CD8-positive, alpha-beta memory T cell (primary cell): Measurements from ENCODE around the gene AKR1C4. TPM values are rescaled to one million over a fixed set of nuclear protein-coding genes. Genes with fewer than 3 reads are reported as not detected.
A peak's percentile ranks its signal among the peaks of the same experiment; 100 is the strongest.

Experiments
- CTCF ChIA-PET: fragments of 350-600 bp; sonication (Branson Sonifier 250); formaldehyde crosslinking; loops from one replicate; lab custom pipeline; 2021; ENCODE audit warnings: antibody characterized with exemption; lab: Charles Lee
- POLR2A ChIA-PET: fragments of 350-600 bp; sonication (Branson Sonifier 250); formaldehyde crosslinking; loops from one replicate; lab custom pipeline; 2021; ENCODE audit warnings: antibody characterized with exemption; lab: Charles Lee
- DNase-seq, 5 donors: peaks; one replicate each; pipeline versions ENCODE4 v3.0.0 to v3.0.0-alpha.2; 2020 to 2022; ENCODE audit warnings: mixed read lengths in 1 of 5
- H3K27ac ChIP-seq: one replicate; pipeline ENCODE4 v1.7.0; 2013; ENCODE audit warnings: low read depth, mild to moderate bottlenecking, low read length, moderate library complexity
- H3K27me3 ChIP-seq: 2 replicates; pipeline ENCODE4 v1.7.0; 2013; ENCODE audit warnings: low read length, mild to moderate bottlenecking; ENCODE audit not compliant: insufficient read depth, poor library complexity, severe bottlenecking
- H3K36me3 ChIP-seq: 2 replicates; pipeline ENCODE4 v1.7.0; 2013; ENCODE audit warnings: mild to moderate bottlenecking, low read length, moderate library complexity; ENCODE audit not compliant: insufficient read depth
- H3K4me1 ChIP-seq: 2 replicates; pipeline ENCODE4 v1.7.0; 2013; ENCODE audit warnings: mild to moderate bottlenecking, low read length, moderate library complexity; ENCODE audit not compliant: insufficient read depth
- H3K4me3 ChIP-seq: 2 replicates; pipeline ENCODE4 v1.7.0; 2013; ENCODE audit warnings: mild to moderate bottlenecking, low read length
- H3K9me3 ChIP-seq: 2 replicates; pipeline ENCODE4 v1.7.0; 2013; ENCODE audit warnings: mild to moderate bottlenecking, low read length
- H3K27ac Mint-ChIP-seq, 8 donors: one replicate each; pipeline ENCODE4 v1.8.0; 2020 to 2021; ENCODE audit warnings: mixed read lengths in 8 of 8, mild to moderate bottlenecking in 6 of 8, inconsistent platforms in 3 of 8, moderate library complexity in 3 of 8
- H3K27me3 Mint-ChIP-seq, 2 donors: one replicate each; pipeline ENCODE4 v1.8.0; 2020 to 2021; ENCODE audit warnings: mixed read lengths in 2 of 2, mild to moderate bottlenecking in 1 of 2, moderate library complexity in 1 of 2
- H3K36me3 Mint-ChIP-seq, 3 donors: one replicate each; pipeline ENCODE4 v1.8.0; 2020 to 2021; ENCODE audit warnings: mixed read lengths in 3 of 3, inconsistent platforms in 1 of 3, mild to moderate bottlenecking in 1 of 3
- H3K4me1 Mint-ChIP-seq, 3 donors: one replicate each; pipeline ENCODE4 v1.8.0; 2020 to 2021; ENCODE audit warnings: mixed read lengths in 3 of 3, inconsistent platforms in 1 of 3, mild to moderate bottlenecking in 1 of 3
- H3K4me3 Mint-ChIP-seq, 7 donors: one replicate each; pipeline ENCODE4 v1.8.0; 2020 to 2021; ENCODE audit warnings: mixed read lengths in 7 of 7, mild to moderate bottlenecking in 6 of 7, moderate library complexity in 4 of 7, inconsistent platforms in 2 of 7
- H3K9me3 Mint-ChIP-seq, 5 donors: one replicate each; pipeline ENCODE4 v1.8.0; 2020 to 2022; ENCODE audit warnings: mixed read lengths in 5 of 5, mild to moderate bottlenecking in 3 of 5, moderate library complexity in 2 of 5, inconsistent platforms in 1 of 5
- polyA plus RNA-seq: library from polyadenylated mRNA; unstranded; fragments of 300-500 nt; fragmentation: Illumina TruSeq; gene quantifications from one replicate; pipeline ENCODE4 v1.2.3, GENCODE V29; 2021
- total RNA-seq, 2 experiments: library from RNA; stranded (reverse); gene quantifications; one replicate each; pipeline ENCODE4 v1.2.3, GENCODE V29; 2021

The AKR1C4 gene
- total and polyA plus RNA-seq, 3 experiments from 2014 or later = not detected

GRCh38 chr10:5259952-5260578 lies 63.4 kb downstream of the AKR1C4 start:
- CTCF ChIA-PET = no interaction called here
- no peaks in the 10 kb centered on the region for H3K9me3 ChIP-seq

GRCh38 chr10:5260828-5261227 lies 64.2 kb downstream of the AKR1C4 start:
- no peaks in the 10 kb centered on the region for H3K4me1 ChIP-seq
- Mint-ChIP-seq H3K9me3 (peaks cover 0 to 17% (median 6%) of the 10 kb centered on the region in 5 donors), H3K4me1 (no peaks in the 10 kb centered on the region), H3K27me3 (no peaks in the 10 kb centered on the region), H3K4me3 (no peak overlapping the region), H3K27ac (no peak overlapping the region), H3K36me3 (peaks cover 0 to 24% (median 6%) of the 10 kb centered on the region in 3 donors)
- no peaks in the 10 kb centered on the region for H3K9me3 ChIP-seq
- no peaks in the 10 kb centered on the region for H3K36me3 ChIP-seq
- no peak for DNase-seq
- H3K4me3 ChIP-seq = no peak overlapping the region
- ChIA-PET POLR2A (no interaction called here), CTCF (no interaction called here)
- H3K27ac ChIP-seq = no peak overlapping the region
- H3K27me3 ChIP-seq = no peaks in the 10 kb centered on the region

More at GRCh38 chr10:5259952-5260578, 63.4 kb downstream of the AKR1C4 start:
- H3K36me3 Mint-ChIP-seq = peaks cover 0 to 24% (median 4%) of the 10 kb centered on the region in 3 donors
- peak overlapping the region in 1 of 8 donors; percentile 9 for H3K27ac Mint-ChIP-seq
- no peaks in the 10 kb centered on the region for H3K4me1 Mint-ChIP-seq
- no peak overlapping the region for H3K4me3 ChIP-seq
- no peaks in the 10 kb centered on the region for H3K36me3 ChIP-seq
- no peak overlapping the region for H3K4me3 Mint-ChIP-seq
- no peaks in the 10 kb centered on the region for H3K27me3 Mint-ChIP-seq
- H3K27ac ChIP-seq = no peak overlapping the region
- no peaks in the 10 kb centered on the region for H3K4me1 ChIP-seq
- peaks cover 0 to 14% (median 4%) of the 10 kb centered on the region in 5 donors for H3K9me3 Mint-ChIP-seq
- POLR2A ChIA-PET = no interaction called here
- no peaks in the 10 kb centered on the region for H3K27me3 ChIP-seq
- DNase-seq = no peak

- Mint-ChIP-seq H3K9me3 (peaks cover 2 to 22% (median 10%) of the 10 kb centered on the region in 5 donors), H3K27me3 (peaks cover 0 to 3% of the 10 kb centered on the region in 2 donors), H3K4me3 (no peak overlapping the region), H3K36me3 (peaks cover 4 to 31% (median 8%) of the 10 kb centered on the region in 3 donors), H3K4me1 (no peaks in the 10 kb centered on the region), H3K27ac (no peak overlapping the region)
- no peak for DNase-seq
- Histone ChIP-seq H3K4me3 (no peak overlapping the region), H3K36me3 (no peaks in the 10 kb centered on the region), H3K27me3 (no peaks in the 10 kb centered on the region), H3K4me1 (no peaks in the 10 kb centered on the region), H3K9me3 (no peaks in the 10 kb centered on the region), H3K27ac (no peak overlapping the region)
- CTCF ChIA-PET = no interaction called here
- POLR2A ChIA-PET = no interaction called here
Observed at GRCh38 chr10:5265139-5265538, 68.5 kb downstream of the AKR1C4 start.

- Mint-ChIP-seq H3K27me3 (peaks cover 0 to 3% of the 10 kb centered on the region in 2 donors), H3K4me3 (no peak overlapping the region), H3K9me3 (peaks cover 2 to 22% (median 10%) of the 10 kb centered on the region in 5 donors), H3K4me1 (no peaks in the 10 kb centered on the region), H3K36me3 (peaks cover 5 to 28% (median 8%) of the 10 kb centered on the region in 3 donors), H3K27ac (no peak overlapping the region)
- Histone ChIP-seq H3K27me3 (no peaks in the 10 kb centered on the region), H3K4me3 (no peak overlapping the region), H3K4me1 (no peaks in the 10 kb centered on the region), H3K36me3 (no peaks in the 10 kb centered on the region), H3K27ac (no peak overlapping the region), H3K9me3 (no peaks in the 10 kb centered on the region)
- ChIA-PET CTCF (no interaction called here), POLR2A (no interaction called here)
- DNase-seq = no peak
Observed at GRCh38 chr10:5266351-5266750, 69.7 kb downstream of the AKR1C4 start.

- H3K36me3 Mint-ChIP-seq = peaks cover 5 to 25% (median 8%) of the 10 kb centered on the region in 3 donors
- H3K4me1 Mint-ChIP-seq = peaks cover 0 to 1% (median 0%) of the 10 kb centered on the region in 3 donors
- H3K4me1 ChIP-seq = no peaks in the 10 kb centered on the region
- ChIA-PET POLR2A (no interaction called here), CTCF (no interaction called here)
- H3K9me3 ChIP-seq = no peaks in the 10 kb centered on the region
- H3K4me3 Mint-ChIP-seq = no peak overlapping the region
- no peak overlapping the region for H3K27ac ChIP-seq
- no peaks in the 10 kb centered on the region for H3K27me3 ChIP-seq
- no peak overlapping the region for H3K27ac Mint-ChIP-seq
- DNase-seq = no peak
- peaks cover 2 to 22% (median 10%) of the 10 kb centered on the region in 5 donors for H3K9me3 Mint-ChIP-seq
- no peaks in the 10 kb centered on the region for H3K36me3 ChIP-seq
- H3K27me3 Mint-ChIP-seq = peaks cover 0 to 3% of the 10 kb centered on the region in 2 donors
- H3K4me3 ChIP-seq = no peak overlapping the region
Observed at GRCh38 chr10:5266804-5267203, 70.2 kb downstream of the AKR1C4 start.

GRCh38 chr10:5268234-5268633 lies 71.6 kb downstream of the AKR1C4 start:
- Histone ChIP-seq H3K27ac (no peak overlapping the region), H3K36me3 (no peaks in the 10 kb centered on the region), H3K9me3 (no peaks in the 10 kb centered on the region), H3K4me1 (no peaks in the 10 kb centered on the region), H3K4me3 (no peak overlapping the region), H3K27me3 (no peaks in the 10 kb centered on the region)
- DNase-seq = no peak
- Mint-ChIP-seq H3K4me3 (no peak overlapping the region), H3K27ac (no peak overlapping the region), H3K9me3 (peaks cover 2 to 22% (median 10%) of the 10 kb centered on the region in 5 donors), H3K4me1 (peaks cover 5 to 13% (median 7%) of the 10 kb centered on the region in 3 donors), H3K27me3 (peaks cover 0 to 3% of the 10 kb centered on the region in 2 donors), H3K36me3 (peaks cover 5 to 23% (median 9%) of the 10 kb centered on the region in 3 donors)
- ChIA-PET POLR2A (no interaction called here), CTCF (no interaction called here)

Other genes with a start within 250 kb of the AKR1C4 start
- under 1 TPM; 0.22 to 0.24 TPM for gene AKR1C1, start 233.4 kb upstream of the AKR1C4 start, total RNA-seq
- not detected for gene AKR1C1, start 233.4 kb upstream of the AKR1C4 start, polyA plus RNA-seq
- gene AKR1C2, start 193.0 kb upstream of the AKR1C4 start, total RNA-seq = not detected
- gene AKR1C2, start 193.0 kb upstream of the AKR1C4 start, polyA plus RNA-seq = not detected
- gene AKR1C3, start 102.4 kb upstream of the AKR1C4 start, total RNA-seq = under 1 TPM in 1 of 2 experiments, not detected in 1; 0.75 TPM
- 4.2 TPM for gene AKR1C3, start 102.4 kb upstream of the AKR1C4 start, polyA plus RNA-seq
- gene AKR1C8, start 11.7 kb upstream of the AKR1C4 start, total RNA-seq = under 1 TPM in 1 of 2 experiments, not detected in 1; 0.20 TPM
- gene AKR1C8, start 11.7 kb upstream of the AKR1C4 start, polyA plus RNA-seq = not detected
- not detected for gene UCN3, start 168.1 kb downstream of the AKR1C4 start, total RNA-seq
- gene UCN3, start 168.1 kb downstream of the AKR1C4 start, polyA plus RNA-seq = not detected
- gene TUBAL3, start 208.0 kb downstream of the AKR1C4 start, total RNA-seq = not detected
- not detected for gene TUBAL3, start 208.0 kb downstream of the AKR1C4 start, polyA plus RNA-seq
- 10 to 100 TPM; 20.4 to 21.5 TPM for gene NET1, start 215.7 kb downstream of the AKR1C4 start, total RNA-seq
- gene NET1, start 215.7 kb downstream of the AKR1C4 start, polyA plus RNA-seq = 1.8 TPM